Mesendoderm (in vitro differentiated cells): Measurements from ENCODE around the gene PLG.
"Not testable (repeated sequence)": the region's sequence is repeated elsewhere in the genome, so short reads cannot be mapped to it uniquely, and the experiment has no call there.

Experiments
- DNase-seq: peaks from one replicate; pipeline ENCODE4 v3.0.0; 2013
- H2AK5ac ChIP-seq: 2 replicates; pipeline ENCODE4 v1.6.1; 2013; ENCODE audit warnings: low read length, inconsistent platforms
- H2BK120ac ChIP-seq: 2 replicates; pipeline ENCODE4 v1.6.1; 2013; ENCODE audit warnings: low read depth, mild to moderate bottlenecking, low read length, moderate library complexity, mixed read lengths
- H2BK15ac ChIP-seq: replicated peaks from 2 replicates; pipeline ENCODE4 v1.6.1; 2013; ENCODE audit warnings: low read depth, mild to moderate bottlenecking, moderate library complexity
- H2BK5ac ChIP-seq: 2 replicates; pipeline ENCODE4 v1.6.1; 2013; ENCODE audit warnings: low read length, inconsistent platforms
- H3K18ac ChIP-seq: 2 replicates; pipeline ENCODE4 v1.6.1; 2013; ENCODE audit warnings: mild to moderate bottlenecking, low read length, mixed read lengths
- H3K23ac ChIP-seq: one replicate; pipeline ENCODE4 v1.6.1; 2013; ENCODE audit warnings: low read length
- H3K27ac ChIP-seq: 2 replicates; pipeline ENCODE4 v1.5.1; 2013; ENCODE audit warnings: low read depth, mild to moderate bottlenecking, inconsistent platforms, low read length, moderate library complexity
- H3K27me3 ChIP-seq: 2 replicates; pipeline ENCODE4 v1.6.1; 2013; ENCODE audit warnings: low read length, control low read depth, mild to moderate bottlenecking, inconsistent platforms; ENCODE audit not compliant: insufficient read depth, poor library complexity
- H3K36me3 ChIP-seq: 2 replicates; pipeline ENCODE4 v1.6.1; 2013; ENCODE audit warnings: low read length, inconsistent platforms; ENCODE audit not compliant: control insufficient read depth, insufficient read depth
- H3K4ac ChIP-seq: one replicate; pipeline ENCODE4 v1.6.1; 2013; ENCODE audit warnings: low read depth, mild to moderate bottlenecking, low read length, moderate library complexity
- H3K4me1 ChIP-seq: 2 replicates; pipeline ENCODE4 v1.6.1; 2013; ENCODE audit warnings: low read depth, low read length, inconsistent platforms; ENCODE audit not compliant: control insufficient read depth
- H3K4me2 ChIP-seq: 2 replicates; pipeline ENCODE4 v1.6.1; 2013; ENCODE audit warnings: low read length
- H3K4me3 ChIP-seq: 2 replicates; pipeline ENCODE4 v1.5.1; 2013; ENCODE audit warnings: mild to moderate bottlenecking, low read length
- H3K56ac ChIP-seq: one replicate; pipeline ENCODE4 v1.6.1; 2013; ENCODE audit warnings: low read length
- H3K79me1 ChIP-seq: 2 replicates; pipeline ENCODE4 v1.6.1; 2013; ENCODE audit warnings: low read length, inconsistent platforms
- H3K79me2 ChIP-seq: 2 replicates; pipeline ENCODE4 v1.6.1; 2013; ENCODE audit warnings: mild to moderate bottlenecking, low read length; ENCODE audit not compliant: control insufficient read depth, insufficient read depth
- H3K9ac ChIP-seq: 2 replicates; pipeline ENCODE4 v1.6.1; 2013; ENCODE audit warnings: low read length, inconsistent platforms
- H4K5ac ChIP-seq: one replicate; pipeline ENCODE4 v1.6.1; 2013; ENCODE audit warnings: low read length
- H4K8ac ChIP-seq: one replicate; pipeline ENCODE4 v1.6.1; 2013; ENCODE audit warnings: low read depth, mild to moderate bottlenecking, control low read depth, low read length, moderate library complexity
- WGBS: extraction: QIAGEN DNeasy Blood & Tissue Kit; methylation state at CpG from one replicate; pipeline ENCODE4 v1.1.7; 2013; ENCODE audit warnings: low lambda C conversion rate, missing lambda C conversion rate; ENCODE audit not compliant: insufficient coverage; ENCODE audit errors: extremely low coverage; 5-methylcytosine and 5-hydroxymethylcytosine counted together

The PLG gene

GRCh38 chr6:160692369-160692959 lies 9.6 kb upstream of the PLG start:
- H4K5ac ChIP-seq: no peak overlapping the region
- no peaks in the 10 kb centered on the region for H3K4me1 ChIP-seq
- H3K56ac ChIP-seq: no peak overlapping the region
- no peak overlapping the region for H3K4me2 ChIP-seq
- H3K9ac ChIP-seq: no peak overlapping the region
- no peak overlapping the region for H3K23ac ChIP-seq
- no peak overlapping the region for H2AK5ac ChIP-seq
- H3K79me1 ChIP-seq: no peaks in the 10 kb centered on the region
- H3K4me3 ChIP-seq: no peak overlapping the region
- no peak overlapping the region for H3K4ac ChIP-seq
- H3K18ac ChIP-seq: no peak overlapping the region
- DNase-seq: peak; percentile 21
- no CpG with 5 or more reads among the region's 5 CpGs for WGBS
- no peak overlapping the region for H2BK15ac ChIP-seq
- H3K79me2 ChIP-seq: no peaks in the 10 kb centered on the region
- H2BK120ac ChIP-seq: no peak overlapping the region
- no peak overlapping the region for H3K27ac ChIP-seq
- H2BK5ac ChIP-seq: no peak overlapping the region
- H4K8ac ChIP-seq: no peak overlapping the region
- no peaks in the 10 kb centered on the region for H3K36me3 ChIP-seq
- no peaks in the 10 kb centered on the region for H3K27me3 ChIP-seq

GRCh38 chr6:160695025-160695424 lies 7.0 kb upstream of the PLG start:
- H2BK120ac ChIP-seq, H2BK15ac ChIP-seq, H3K4me3 ChIP-seq, H3K18ac ChIP-seq, H3K4ac ChIP-seq, H3K27me3 ChIP-seq, H3K79me2 ChIP-seq, H3K27ac ChIP-seq, H3K9ac ChIP-seq, DNase-seq, H3K56ac ChIP-seq, H3K79me1 ChIP-seq, H4K8ac ChIP-seq, H2AK5ac ChIP-seq, H2BK5ac ChIP-seq, H3K23ac ChIP-seq, H3K4me2 ChIP-seq, H4K5ac ChIP-seq, H3K36me3 ChIP-seq, H3K4me1 ChIP-seq: not testable (repeated sequence)

DNA sequence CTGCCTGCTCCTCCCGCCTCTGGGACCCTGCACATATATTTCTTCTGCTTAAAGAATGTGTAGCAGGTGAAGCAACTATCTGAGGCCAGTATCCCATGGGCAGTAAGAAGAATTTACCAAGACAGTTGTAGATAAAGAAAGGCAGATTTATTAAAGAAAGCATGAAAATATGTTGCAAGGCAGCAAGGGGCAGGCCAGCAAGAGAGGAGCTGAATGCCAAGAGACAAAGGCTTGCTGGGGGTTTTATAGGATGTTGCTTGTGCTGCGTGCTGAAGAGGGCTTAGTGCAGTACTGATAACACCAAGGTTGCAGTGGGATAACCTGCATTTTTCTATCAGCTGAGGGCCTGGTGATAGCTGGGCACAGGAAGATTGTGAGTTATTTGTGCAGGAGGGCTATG lies 6.4 kb upstream of the PLG start:
- not testable (repeated sequence) for H3K23ac ChIP-seq, H3K79me2 ChIP-seq, H3K4me3 ChIP-seq, H4K8ac ChIP-seq, H3K4me1 ChIP-seq, H2AK5ac ChIP-seq, H4K5ac ChIP-seq, H3K27ac ChIP-seq, H2BK120ac ChIP-seq, H3K36me3 ChIP-seq, H3K4ac ChIP-seq, H2BK15ac ChIP-seq, H3K18ac ChIP-seq, H2BK5ac ChIP-seq, H3K4me2 ChIP-seq, H3K27me3 ChIP-seq, DNase-seq, H3K56ac ChIP-seq, H3K9ac ChIP-seq, H3K79me1 ChIP-seq
- WGBS: no CpG with 5 or more reads among the region's 2 CpGs

GRCh38 chr6:160696884-160697283 lies 5.2 kb upstream of the PLG start:
- not testable (repeated sequence) for H3K23ac ChIP-seq, H3K9ac ChIP-seq, H3K4me2 ChIP-seq, H4K5ac ChIP-seq, H2BK120ac ChIP-seq, H3K79me2 ChIP-seq, H3K27me3 ChIP-seq, H3K18ac ChIP-seq, H4K8ac ChIP-seq, H2BK15ac ChIP-seq, H2AK5ac ChIP-seq, H3K4ac ChIP-seq, H3K4me1 ChIP-seq, H3K36me3 ChIP-seq, H3K27ac ChIP-seq, H2BK5ac ChIP-seq, H3K4me3 ChIP-seq, H3K56ac ChIP-seq, H3K79me1 ChIP-seq, DNase-seq
- WGBS: no CpG with 5 or more reads among the region's 3 CpGs

- Histone ChIP-seq H3K23ac (no peak overlapping the region), H2BK15ac (no peak overlapping the region), H3K79me2 (no peaks in the 10 kb centered on the region), H2BK5ac (no peak overlapping the region), H3K79me1 (no peaks in the 10 kb centered on the region), H3K4me3 (no peak overlapping the region), H3K27ac (no peak overlapping the region), H3K27me3 (no peaks in the 10 kb centered on the region), H3K36me3 (no peaks in the 10 kb centered on the region), H3K4me1 (no peaks in the 10 kb centered on the region), H3K4ac (no peak overlapping the region), H2AK5ac (no peak overlapping the region), H3K18ac (no peak overlapping the region), H3K9ac (no peak overlapping the region), H3K56ac (no peak overlapping the region), H4K8ac (no peak overlapping the region), H3K4me2 (no peak overlapping the region), H4K5ac (no peak overlapping the region), H2BK120ac (no peak overlapping the region)
- DNase-seq: no peak
- WGBS: no CpG with 5 or more reads among the region's 6 CpGs
These were observed 4.2 kb upstream of the PLG start for GRCh38 chr6:160697826-160698225.

- H3K27ac ChIP-seq, H3K4me3 ChIP-seq, H3K79me2 ChIP-seq, H3K18ac ChIP-seq, H3K23ac ChIP-seq, H3K56ac ChIP-seq, H3K9ac ChIP-seq, H3K79me1 ChIP-seq, H2AK5ac ChIP-seq, H3K4me2 ChIP-seq, H2BK5ac ChIP-seq, H4K5ac ChIP-seq, H3K36me3 ChIP-seq, H4K8ac ChIP-seq, H2BK15ac ChIP-seq, H2BK120ac ChIP-seq, H3K27me3 ChIP-seq, H3K4me1 ChIP-seq, H3K4ac ChIP-seq, DNase-seq: not testable (repeated sequence)
- no CpG with 5 or more reads among the region's 7 CpGs for WGBS
These were observed 2.6 kb downstream of the PLG start for GRCh38 chr6:160704688-160705087.
